NB4 (cell line): ENCODE results near the gene CCDC66.
A peak's percentile ranks its signal among the peaks of the same experiment; 100 is the strongest.
"Not testable (repeated sequence)": the region's sequence is repeated elsewhere in the genome, so short reads cannot be mapped to it uniquely, and the experiment has no call there.

ENCODE experiments used
- DNase-seq: peaks from one replicate; pipeline ENCODE4 v3.0.0; 2010; ENCODE audit warnings: low read depth
- H3K4me3 ChIP-seq: one replicate; pipeline ENCODE4 v1.5.1; 2011; ENCODE audit warnings: mild to moderate bottlenecking, low read depth, low read length, moderate library complexity
- CTCF ChIP-seq: IDR thresholded peaks from one replicate; pipeline ENCODE4 v1.5.1; 2012; ENCODE audit warnings: low read depth, low read length
- MAX ChIP-seq: IDR thresholded peaks from 2 replicates; pipeline ENCODE4 v1.6.1; 2011; ENCODE audit warnings: low read depth, low read length
- MYC ChIP-seq: IDR thresholded peaks from 2 replicates; pipeline ENCODE4 v1.6.1; 2011; ENCODE audit warnings: low read depth, low read length
- POLR2A ChIP-seq: IDR thresholded peaks from 2 replicates; pipeline ENCODE4 v1.6.1; 2011; ENCODE audit warnings: mild to moderate bottlenecking; ENCODE audit not compliant: insufficient read length; ENCODE audit errors: extremely low read depth

Gene CCDC66

DNA sequence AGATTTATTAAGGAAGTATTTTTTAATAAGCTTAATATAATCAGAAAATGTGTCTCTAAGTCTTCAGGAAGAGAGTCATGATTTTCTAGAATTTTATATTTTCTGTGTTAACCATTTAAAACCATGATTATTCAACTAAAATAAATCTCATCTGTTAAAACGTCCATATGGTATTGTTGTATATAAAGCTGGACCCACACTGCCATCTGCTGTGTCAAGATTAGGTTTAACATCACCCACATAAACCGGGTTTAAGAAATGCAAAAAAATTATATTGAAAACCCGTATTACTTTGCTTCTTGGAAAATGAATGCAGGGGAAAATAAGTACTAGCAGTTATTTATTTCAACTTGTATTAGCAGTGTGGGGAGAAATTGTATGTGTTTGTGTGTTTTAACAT is 9.5 kb upstream of the CCDC66 start:
- no peak overlapping the region for H3K4me3 ChIP-seq
- TF ChIP-seq MAX (no peak), POLR2A (no peak), CTCF (no peak), MYC (no peak)
- peak; percentile 5 for DNase-seq

DNA sequence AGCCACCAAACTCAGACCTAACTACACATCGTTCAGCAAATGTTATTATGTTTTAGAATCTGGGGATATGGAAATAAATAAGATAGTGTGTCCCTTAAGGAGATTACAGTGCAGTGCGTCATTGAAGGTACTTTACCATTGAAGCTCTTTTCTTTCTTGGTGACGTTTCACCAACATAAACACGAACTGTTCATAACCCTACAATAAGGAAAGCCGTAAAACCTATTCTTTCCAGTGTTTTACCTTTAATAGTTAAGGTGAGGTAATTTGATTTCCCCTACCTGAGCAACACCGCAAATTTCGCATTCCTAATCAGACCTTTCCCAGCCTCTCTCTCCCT is 826 bp downstream of the CCDC66 start:
- peak overlapping the region; percentile 98 for H3K4me3 ChIP-seq
- no peak for DNase-seq
- TF ChIP-seq CTCF (no peak), MAX (no peak), MYC (no peak; the same call in 1 of the 2 replicates), POLR2A (no peak)

- DNase-seq = no peak
- no peak for TF ChIP-seq MAX
- no peak overlapping the region for H3K4me3 ChIP-seq
Observed at GRCh38 chr3:56573501-56573900, 16.5 kb downstream of the CCDC66 start.

DNA sequence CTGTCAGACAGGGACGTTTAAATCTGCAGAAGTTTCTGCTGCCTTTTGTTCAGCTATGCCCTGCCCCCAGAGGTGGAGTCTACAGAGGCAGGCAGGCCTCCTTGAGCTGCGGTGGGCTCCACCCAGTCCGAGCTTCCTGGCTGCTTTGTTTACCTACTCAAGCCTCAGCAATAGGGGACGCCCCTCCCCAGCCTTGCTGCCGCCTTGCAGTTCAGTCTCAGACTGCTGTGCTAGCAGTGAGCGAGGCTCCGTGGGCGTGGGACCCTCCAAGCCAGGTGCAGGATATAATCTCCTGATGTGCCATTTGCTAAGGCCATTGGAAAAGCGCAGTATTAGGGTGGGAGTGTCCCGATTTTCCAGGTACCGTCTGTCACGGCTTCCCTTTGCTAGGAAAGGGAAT is 25.0 kb downstream of the CCDC66 start:
- DNase-seq, H3K4me3 ChIP-seq: not testable (repeated sequence)

- H3K4me3 ChIP-seq, DNase-seq: not testable (repeated sequence)
Observed at GRCh38 chr3:56584275-56584674, 27.3 kb downstream of the CCDC66 start.

DNA sequence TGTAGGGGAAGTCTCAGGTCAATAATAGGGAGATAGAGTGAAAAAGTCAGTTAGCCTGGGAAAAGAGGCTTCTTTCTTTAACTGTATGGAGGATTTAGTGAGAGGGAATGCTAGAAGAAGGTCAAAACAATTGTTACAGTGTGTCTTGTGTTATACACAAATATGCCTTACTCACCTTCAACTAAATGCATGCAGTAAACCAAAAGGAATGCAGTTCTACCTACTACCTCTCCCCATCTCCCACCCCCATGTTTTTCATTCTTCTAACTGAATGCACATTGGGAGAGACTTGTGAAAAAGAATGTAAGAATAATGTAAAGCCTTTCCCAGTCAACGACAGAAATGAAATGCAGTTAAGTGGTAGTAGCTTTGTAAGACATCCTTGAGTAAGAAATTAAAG is 33.8 kb downstream of the CCDC66 start:
- no peak for DNase-seq
- TF ChIP-seq POLR2A (no peak), CTCF (no peak), MAX (no peak), MYC (no peak)
- no peak overlapping the region for H3K4me3 ChIP-seq

GRCh38 chr3:56591262-56591661 is 34.3 kb downstream of the CCDC66 start:
- peak; percentile 26 for DNase-seq
- H3K4me3 ChIP-seq = no peak overlapping the region
- no peak for TF ChIP-seq POLR2A
- TF ChIP-seq MYC = no peak
- no peak for TF ChIP-seq MAX
- no peak for TF ChIP-seq CTCF

- no peak for DNase-seq
- no peak overlapping the region for H3K4me3 ChIP-seq
- TF ChIP-seq CTCF = no peak
- TF ChIP-seq MYC = no peak
- no peak for TF ChIP-seq MAX
Observed at GRCh38 chr3:56593455-56594158, 36.6 kb downstream of the CCDC66 start.
